Left ventricle myocardium inferior (tissue), 1 donor: ENCODE data around the gene QSOX1. TPM values are rescaled to one million over a fixed set of nuclear protein-coding genes. Genes with fewer than 3 reads are reported as not detected.

Source experiments
- DNase-seq: peaks from one replicate; pipeline ENCODE4 v3.0.0-alpha.2; 2020
- H3K27ac ChIP-seq: fragments of 200-600 bp; replicated peaks from 2 replicates; pipeline ENCODE4 v1.8.0; 2021
- H3K27me3 ChIP-seq: fragments of 200-600 bp; 2 replicates; pipeline ENCODE4 v1.8.0; 2021; ENCODE audit warnings: low read depth
- H3K36me3 ChIP-seq: fragments of 200-600 bp; 2 replicates; pipeline ENCODE4 v1.8.0; 2021
- H3K4me1 ChIP-seq: fragments of 200-600 bp; 2 replicates; pipeline ENCODE4 v1.8.0; 2021
- H3K4me3 ChIP-seq: fragments of 200-600 bp; 2 replicates; pipeline ENCODE4 v1.8.0; 2021; ENCODE audit warnings: mild to moderate bottlenecking, moderate library complexity
- H3K9me3 ChIP-seq: fragments of 200-600 bp; replicated peaks from 2 replicates; pipeline ENCODE4 v1.8.0; 2021
- intact Hi-C: fragments of 100-400 bp; cut with micrococcal nuclease; formaldehyde crosslinking; loops from one replicate; pipeline ENCODE4 v1.11.0; 2022
- total RNA-seq: library from RNA; stranded (reverse); fragmentation: NEBNext Ultra II Directional; extraction: Animal tissue kit (Norgen Biotek cat#: 25700); gene quantifications from one replicate; pipeline ENCODE4 v1.2.1, GENCODE V29; 2021
- TF ChIP-seq, protein P1 (sequence below): fragments of 200-600 bp; IDR thresholded peaks from 2 replicates; pipeline ENCODE4 v1.8.0; 2021; ENCODE audit warnings: antibody characterized with exemption, mild to moderate bottlenecking, borderline replicate concordance
- donor health status: DM: no; HTN: yes; CAD: no; lungs with severe emphysema.

QSOX1 gene
- total RNA-seq, 1 donor from 2014 or later, result 102 TPM

DNA sequence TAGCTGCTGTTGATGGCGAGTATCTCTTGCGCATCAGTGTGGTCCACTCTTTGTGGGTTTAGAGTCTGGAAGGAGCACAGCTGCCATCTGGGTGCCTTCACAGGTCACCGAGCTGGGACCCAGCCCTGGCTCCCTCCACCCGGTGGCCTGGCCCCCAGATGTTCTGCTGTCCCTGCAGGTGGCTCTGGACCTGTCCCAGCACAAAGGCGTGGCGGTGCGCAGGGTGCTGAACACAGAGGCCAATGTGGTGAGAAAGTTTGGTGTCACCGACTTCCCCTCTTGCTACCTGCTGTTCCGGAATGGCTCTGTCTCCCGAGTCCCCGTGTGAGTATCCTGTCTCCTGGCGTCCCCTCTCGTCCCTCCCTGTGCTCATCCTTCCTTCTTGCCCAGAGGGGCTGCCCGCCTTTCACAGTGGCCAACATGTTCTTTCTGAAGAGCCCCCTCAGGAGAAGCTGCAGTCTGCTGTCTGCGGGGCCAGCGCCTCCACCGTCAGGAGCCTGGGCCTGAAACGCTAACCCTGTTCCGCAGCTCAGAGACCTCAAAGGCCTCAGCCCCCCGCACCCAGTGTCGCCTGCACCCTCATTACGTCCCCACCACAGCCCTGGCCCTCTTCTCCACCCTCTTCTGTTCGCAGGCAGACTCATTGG, 27.4 kb downstream of the QSOX1 start:
- Histone ChIP-seq H3K9me3 (no peaks in the 10 kb centered on the region), H3K27me3 (no peaks in the 10 kb centered on the region), H3K4me3 (no peak overlapping the region), H3K36me3 (peaks cover 63% of the 10 kb centered on the region), H3K27ac (no peak overlapping the region), H3K4me1 (peaks cover 8% of the 10 kb centered on the region)
- TF ChIP-seq, protein P1, sequence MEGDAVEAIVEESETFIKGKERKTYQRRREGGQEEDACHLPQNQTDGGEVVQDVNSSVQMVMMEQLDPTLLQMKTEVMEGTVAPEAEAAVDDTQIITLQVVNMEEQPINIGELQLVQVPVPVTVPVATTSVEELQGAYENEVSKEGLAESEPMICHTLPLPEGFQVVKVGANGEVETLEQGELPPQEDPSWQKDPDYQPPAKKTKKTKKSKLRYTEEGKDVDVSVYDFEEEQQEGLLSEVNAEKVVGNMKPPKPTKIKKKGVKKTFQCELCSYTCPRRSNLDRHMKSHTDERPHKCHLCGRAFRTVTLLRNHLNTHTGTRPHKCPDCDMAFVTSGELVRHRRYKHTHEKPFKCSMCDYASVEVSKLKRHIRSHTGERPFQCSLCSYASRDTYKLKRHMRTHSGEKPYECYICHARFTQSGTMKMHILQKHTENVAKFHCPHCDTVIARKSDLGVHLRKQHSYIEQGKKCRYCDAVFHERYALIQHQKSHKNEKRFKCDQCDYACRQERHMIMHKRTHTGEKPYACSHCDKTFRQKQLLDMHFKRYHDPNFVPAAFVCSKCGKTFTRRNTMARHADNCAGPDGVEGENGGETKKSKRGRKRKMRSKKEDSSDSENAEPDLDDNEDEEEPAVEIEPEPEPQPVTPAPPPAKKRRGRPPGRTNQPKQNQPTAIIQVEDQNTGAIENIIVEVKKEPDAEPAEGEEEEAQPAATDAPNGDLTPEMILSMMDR, result no peak
- intact Hi-C loops, result loop anchor here (10.0 kb wide), 1 partner anchor 293 kb away; no protein-coding TSS in a partner anchor
- DNase-seq, result no peak

DNA sequence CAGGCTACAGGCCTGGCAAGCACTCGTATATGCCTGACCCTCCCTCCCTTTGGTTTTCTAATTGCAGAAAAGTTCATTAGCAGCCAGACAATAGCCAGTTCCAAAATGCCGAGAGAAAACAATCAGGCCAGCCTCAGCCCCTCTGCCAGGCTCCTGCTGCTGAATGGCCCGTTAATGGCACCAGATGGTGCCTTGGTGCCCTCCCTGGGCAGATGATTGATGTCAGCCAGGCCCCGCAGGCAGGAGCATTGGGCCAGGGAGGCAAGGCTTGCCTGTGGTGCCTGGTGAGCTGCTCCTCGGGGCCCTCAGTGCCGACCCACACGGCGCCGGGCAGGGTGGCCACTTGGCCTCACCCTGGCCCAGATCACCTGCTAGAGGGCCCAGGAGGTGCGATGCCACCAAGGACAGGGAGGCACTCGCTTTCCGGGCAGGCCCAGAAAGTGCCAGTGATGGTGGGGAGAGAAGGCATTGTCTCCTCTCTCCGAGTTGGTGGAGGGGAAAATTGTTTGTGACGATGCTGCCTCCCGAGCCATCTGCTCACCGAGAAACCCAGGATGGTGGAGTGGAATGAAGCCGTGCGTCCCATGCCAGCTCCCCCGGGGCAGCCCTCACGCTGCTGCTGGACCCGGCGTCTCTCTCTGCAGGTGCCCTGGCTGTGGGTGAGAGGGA, 28.1 kb downstream of the QSOX1 start:
- TF ChIP-seq, protein P1, result no peak
- no peaks in the 10 kb centered on the region for H3K9me3 ChIP-seq
- H3K27me3 ChIP-seq, result no peaks in the 10 kb centered on the region
- H3K4me3 ChIP-seq, result no peak overlapping the region
- peaks cover 70% of the 10 kb centered on the region for H3K36me3 ChIP-seq
- H3K4me1 ChIP-seq, result peaks cover 8% of the 10 kb centered on the region
- no peak overlapping the region for H3K27ac ChIP-seq
- intact Hi-C loops, result loop anchor here (10.0 kb wide), 1 partner anchor 292 kb away; no protein-coding TSS in a partner anchor
- DNase-seq, result no peak

GRCh38 chr1:180183426-180183825, 28.8 kb downstream of the QSOX1 start:
- Histone ChIP-seq H3K27ac (no peak overlapping the region), H3K4me1 (peaks cover 8% of the 10 kb centered on the region), H3K36me3 (peaks cover 75% of the 10 kb centered on the region), H3K27me3 (no peaks in the 10 kb centered on the region), H3K4me3 (no peak overlapping the region), H3K9me3 (no peaks in the 10 kb centered on the region)
- TF ChIP-seq, protein P1, result no peak
- no peak for DNase-seq
- intact Hi-C loops, result loop anchor here (10.0 kb wide), 1 partner anchor 291 kb away; no protein-coding TSS in a partner anchor

- intact Hi-C loops, result loop anchor here (10.0 kb wide), 1 partner anchor 291 kb away; no protein-coding TSS in a partner anchor
- H3K36me3 ChIP-seq, result peaks cover 81% of the 10 kb centered on the region
- no peak overlapping the region for H3K27ac ChIP-seq
- H3K4me1 ChIP-seq, result peaks cover 5% of the 10 kb centered on the region
- no peaks in the 10 kb centered on the region for H3K9me3 ChIP-seq
- H3K27me3 ChIP-seq, result no peaks in the 10 kb centered on the region
- no peak for DNase-seq
- no peak overlapping the region for H3K4me3 ChIP-seq
- TF ChIP-seq, protein P1, result no peak
These were observed 29.4 kb downstream of the QSOX1 start for GRCh38 chr1:180184041-180184440.

DNA sequence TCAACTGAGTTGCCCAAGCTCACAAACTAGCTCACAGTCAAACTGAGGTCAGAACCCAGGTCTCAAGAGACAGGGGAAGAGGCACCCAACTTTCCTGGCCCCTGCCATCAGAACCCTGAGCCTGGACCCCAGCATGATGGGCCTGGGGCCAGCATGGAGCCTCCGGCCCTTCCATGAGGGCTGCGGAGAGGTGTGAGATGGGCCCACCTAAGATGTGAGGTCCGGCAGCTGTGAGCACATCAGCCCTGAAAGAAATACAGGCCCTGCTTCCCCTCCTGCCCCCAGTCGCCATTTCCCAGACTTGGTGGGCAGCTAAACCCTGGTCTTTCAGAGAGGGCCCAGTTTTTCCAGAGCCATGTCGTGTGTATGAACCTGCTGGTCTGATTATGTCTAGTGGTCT, 30.6 kb downstream of the QSOX1 start:
- Histone ChIP-seq H3K27me3 (no peaks in the 10 kb centered on the region), H3K36me3 (peaks cover 86% of the 10 kb centered on the region), H3K27ac (no peak overlapping the region), H3K9me3 (no peaks in the 10 kb centered on the region), H3K4me3 (no peak overlapping the region), H3K4me1 (peaks cover 5% of the 10 kb centered on the region)
- no peak for DNase-seq
- intact Hi-C loops, result loop anchor here (10.0 kb wide), 1 partner anchor 290 kb away; no protein-coding TSS in a partner anchor
- TF ChIP-seq, protein P1, result no peak
